ENCODE measurements around the gene MLIP. TPM values are rescaled to one million over a fixed set of nuclear protein-coding genes. Genes with fewer than 3 reads are reported as not detected.

The MLIP gene
- total and polyA plus RNA-seq, 2 donors: 0.98 to 4.4 TPM

GRCh38 chr6:54085047-54085446 is 26.2 kb upstream of the MLIP start:
- H3K36me3 ChIP-seq (ENCODE audit: insufficient read depth): no peaks in the 10 kb centered on the region
- H3K4me3 ChIP-seq (ENCODE audit: low read depth, low read length): no peak overlapping the region
- no peaks in the 10 kb centered on the region for H3K4me1 ChIP-seq (ENCODE audit: insufficient read depth)
- no peak for DNase-seq (ENCODE audit: extremely low spot score)
- 29% methylated on average over 2 of the region's 2 CpGs for WGBS
- H3K27ac ChIP-seq (ENCODE audit: low read depth): no peak overlapping the region

DNA sequence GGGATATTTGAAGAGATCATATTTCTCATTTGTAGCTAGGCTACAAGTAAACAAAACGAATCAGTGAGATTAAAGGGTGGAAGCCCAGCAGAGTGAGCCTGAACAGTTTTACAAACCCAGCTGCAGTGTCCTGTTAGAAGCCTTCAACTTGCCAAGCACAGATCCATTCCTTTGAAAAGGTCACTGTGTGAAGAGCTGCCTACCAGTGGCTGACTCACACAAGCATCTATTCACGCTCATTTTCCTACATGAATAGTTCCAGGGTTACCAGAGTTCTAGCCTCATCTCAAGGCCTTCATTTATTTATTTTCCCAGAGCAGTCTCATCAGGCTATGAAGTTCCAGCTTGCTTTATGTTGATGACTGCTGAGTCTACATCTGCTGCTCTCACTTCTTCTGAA is 25.7 kb upstream of the MLIP start:
- no peak for DNase-seq (ENCODE audit: extremely low spot score)
- no peak overlapping the region for H3K27ac ChIP-seq (ENCODE audit: low read depth)
- no peaks in the 10 kb centered on the region for H3K4me1 ChIP-seq (ENCODE audit: insufficient read depth)
- WGBS: 15% methylated on average over 2 of the region's 2 CpGs
- no peak overlapping the region for H3K4me3 ChIP-seq (ENCODE audit: low read depth, low read length)
- H3K36me3 ChIP-seq (ENCODE audit: insufficient read depth): no peaks in the 10 kb centered on the region

DNA sequence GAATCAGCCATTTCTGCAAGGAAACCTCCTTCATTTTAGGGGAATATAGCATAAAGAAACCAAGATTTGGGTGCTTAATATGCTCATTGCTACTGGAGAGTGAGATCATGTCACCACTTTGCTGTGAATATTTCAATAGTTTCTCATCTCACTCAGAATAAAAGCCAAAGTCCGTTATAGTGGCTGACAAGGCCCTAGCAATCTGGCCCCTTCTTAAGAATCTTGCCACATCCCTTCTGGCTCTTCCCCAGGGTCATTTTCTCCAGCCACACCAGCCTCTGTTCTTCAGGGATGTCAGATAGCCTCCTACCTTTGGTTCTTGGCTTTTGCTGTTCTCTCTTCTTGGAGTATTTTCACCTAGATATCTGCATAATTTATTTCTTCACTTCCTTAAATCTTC is 24.8 kb upstream of the MLIP start:
- WGBS: 67% methylated on average over 1 of the region's 1 CpG

DNA sequence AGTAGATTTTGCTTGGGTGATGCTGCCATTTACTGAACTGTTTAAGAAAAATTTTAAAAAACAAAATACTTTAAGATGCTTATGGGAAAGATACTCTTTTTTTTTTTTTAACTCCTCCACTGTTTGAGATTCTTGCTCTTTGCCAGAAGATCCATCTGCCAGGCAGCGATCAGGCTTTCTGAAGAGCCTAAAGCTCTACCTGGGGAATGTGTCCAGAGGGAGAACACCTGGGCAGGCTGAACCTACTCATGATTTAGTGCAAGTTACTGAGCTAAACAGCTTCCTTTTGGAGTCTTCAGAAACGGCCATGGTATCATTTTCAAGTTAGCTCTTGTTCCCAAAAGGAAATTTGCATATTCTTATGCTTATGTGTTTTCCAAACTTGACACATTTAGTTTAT is 23.5 kb upstream of the MLIP start:
- H3K4me1 ChIP-seq (ENCODE audit: insufficient read depth): no peaks in the 10 kb centered on the region
- H3K4me3 ChIP-seq (ENCODE audit: low read depth, low read length): no peak overlapping the region
- 83% methylated on average over 2 of the region's 2 CpGs for WGBS
- no peak overlapping the region for H3K27ac ChIP-seq (ENCODE audit: low read depth)
- DNase-seq (ENCODE audit: extremely low spot score): no peak
- H3K36me3 ChIP-seq (ENCODE audit: insufficient read depth): no peaks in the 10 kb centered on the region

More for the DNA sequence above, 24.8 kb upstream of the MLIP start:
- no peaks in the 10 kb centered on the region for H3K4me1 ChIP-seq (ENCODE audit: insufficient read depth)
- DNase-seq (ENCODE audit: extremely low spot score): no peak
- H3K27ac ChIP-seq (ENCODE audit: low read depth): no peak overlapping the region
- H3K36me3 ChIP-seq (ENCODE audit: insufficient read depth): no peaks in the 10 kb centered on the region
- H3K4me3 ChIP-seq (ENCODE audit: low read depth, low read length): no peak overlapping the region

DNA sequence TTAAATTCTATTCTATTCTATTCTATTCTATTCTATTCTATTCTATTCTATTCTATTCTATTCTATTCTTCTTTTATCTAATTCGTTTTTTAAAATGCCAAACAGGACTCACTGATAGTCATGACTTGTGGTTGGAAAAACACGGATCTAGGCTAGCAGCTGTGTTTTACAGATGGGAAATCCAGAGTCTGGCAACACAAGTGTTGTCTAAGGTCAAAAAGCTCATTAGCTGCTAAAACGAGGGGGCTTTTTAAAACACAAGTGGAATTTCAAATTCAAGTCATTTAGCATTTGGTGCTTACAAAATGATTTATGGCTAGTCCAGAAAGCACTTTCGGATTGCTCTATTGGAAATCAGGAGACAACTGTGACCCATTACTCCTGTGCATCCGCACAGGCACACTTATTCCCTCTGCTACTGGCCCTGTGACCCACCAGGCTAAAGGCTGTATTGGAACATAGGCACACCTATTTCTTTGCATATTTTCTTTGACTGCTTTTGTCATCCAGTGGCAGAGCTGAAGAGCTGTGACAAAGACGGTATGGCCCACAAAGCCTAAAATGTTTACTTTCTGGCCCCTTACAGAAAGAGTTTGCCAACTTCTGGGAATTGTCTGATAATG is 17.8 kb upstream of the MLIP start:
- 71% methylated on average over 6 of the region's 6 CpGs for WGBS
- Histone ChIP-seq H3K4me1 (ENCODE audit: insufficient read depth) (no peaks in the 10 kb centered on the region), H3K4me3 (ENCODE audit: low read depth, low read length) (no peak overlapping the region), H3K36me3 (ENCODE audit: insufficient read depth) (no peaks in the 10 kb centered on the region), H3K27ac (ENCODE audit: low read depth) (no peak overlapping the region)
- no peak for DNase-seq (ENCODE audit: extremely low spot score)

DNA sequence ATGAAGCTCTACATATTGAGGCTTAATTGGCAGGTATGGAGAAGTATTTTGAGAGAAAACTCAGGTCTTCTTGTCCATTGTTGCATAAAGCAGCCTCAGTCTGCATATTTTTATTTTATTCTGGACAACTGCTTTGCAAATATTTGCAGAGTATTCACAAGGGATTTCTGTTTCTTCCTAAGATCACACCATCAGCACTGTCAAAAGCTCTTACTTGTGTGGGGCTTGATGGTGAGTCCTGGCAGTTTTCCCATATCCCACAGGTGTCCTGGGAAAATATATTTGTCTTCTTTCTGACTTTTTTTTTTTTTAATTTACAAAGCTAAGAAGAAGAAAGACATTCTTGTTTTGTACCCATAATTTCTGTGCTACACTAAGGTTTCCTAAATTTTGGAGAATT is 16.9 kb upstream of the MLIP start:
- H3K36me3 ChIP-seq (ENCODE audit: insufficient read depth): no peaks in the 10 kb centered on the region
- no peak overlapping the region for H3K27ac ChIP-seq (ENCODE audit: low read depth)
- no peak overlapping the region for H3K4me3 ChIP-seq (ENCODE audit: low read depth, low read length)
- H3K4me1 ChIP-seq (ENCODE audit: insufficient read depth): no peaks in the 10 kb centered on the region
- DNase-seq (ENCODE audit: extremely low spot score): no peak

DNA sequence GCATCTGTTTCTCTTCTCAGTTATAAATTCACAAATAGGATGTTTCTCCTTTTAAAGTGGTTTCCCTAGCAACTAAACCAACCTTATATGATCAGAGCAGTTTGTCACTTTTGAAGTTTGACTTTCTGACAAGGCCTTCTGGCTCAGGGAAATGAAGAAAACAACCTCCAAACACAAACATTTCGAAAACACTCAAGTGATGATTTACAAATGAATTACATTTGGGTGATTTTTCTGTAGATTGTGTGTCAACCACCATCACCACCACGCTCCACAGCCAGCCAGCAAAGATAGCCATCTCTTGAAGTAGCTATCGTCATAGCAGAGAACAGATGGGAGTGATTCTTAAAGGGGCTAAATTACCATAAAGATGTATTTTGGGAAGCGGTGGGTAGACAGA is 16.5 kb upstream of the MLIP start:
- Histone ChIP-seq H3K27ac (ENCODE audit: low read depth) (no peak overlapping the region), H3K4me3 (ENCODE audit: low read depth, low read length) (no peak overlapping the region), H3K4me1 (ENCODE audit: insufficient read depth) (no peaks in the 10 kb centered on the region), H3K36me3 (ENCODE audit: insufficient read depth) (no peaks in the 10 kb centered on the region)
- 76% methylated on average over 4 of the region's 4 CpGs for WGBS
- DNase-seq (ENCODE audit: extremely low spot score): no peak

DNA sequence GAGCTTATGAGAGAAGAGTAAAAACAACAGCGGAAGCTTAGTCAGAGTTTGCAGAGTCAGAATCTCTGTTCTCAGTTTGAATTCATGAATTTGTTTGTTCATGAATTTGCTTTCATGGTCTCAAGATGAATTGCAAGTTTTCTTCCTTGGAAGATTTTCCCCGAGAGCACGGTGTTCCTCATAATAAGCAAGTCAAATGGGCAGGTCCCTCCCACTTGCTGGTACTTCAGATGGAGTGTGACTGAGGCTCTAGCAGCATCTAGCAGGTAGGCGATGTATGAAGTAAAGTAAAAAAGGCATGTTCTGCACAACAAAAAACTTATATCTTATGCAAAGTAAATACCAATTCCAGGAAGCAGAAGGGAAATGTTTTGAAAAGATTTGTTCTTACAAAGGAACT is 15.5 kb upstream of the MLIP start:
- 92% methylated on average over 4 of the region's 4 CpGs for WGBS
- H3K4me1 ChIP-seq (ENCODE audit: insufficient read depth): no peaks in the 10 kb centered on the region
- H3K27ac ChIP-seq (ENCODE audit: low read depth): no peak overlapping the region
- no peaks in the 10 kb centered on the region for H3K36me3 ChIP-seq (ENCODE audit: insufficient read depth)
- no peak overlapping the region for H3K4me3 ChIP-seq (ENCODE audit: low read depth, low read length)
- DNase-seq (ENCODE audit: extremely low spot score): no peak

GRCh38 chr6:54096811-54097210 is 14.4 kb upstream of the MLIP start:
- Histone ChIP-seq H3K4me1 (ENCODE audit: insufficient read depth) (no peaks in the 10 kb centered on the region), H3K36me3 (ENCODE audit: insufficient read depth) (no peaks in the 10 kb centered on the region), H3K4me3 (ENCODE audit: low read depth, low read length) (no peak overlapping the region), H3K27ac (ENCODE audit: low read depth) (no peak overlapping the region)
- WGBS: 95% methylated on average over 3 of the region's 3 CpGs
- DNase-seq (ENCODE audit: extremely low spot score): no peak

DNA sequence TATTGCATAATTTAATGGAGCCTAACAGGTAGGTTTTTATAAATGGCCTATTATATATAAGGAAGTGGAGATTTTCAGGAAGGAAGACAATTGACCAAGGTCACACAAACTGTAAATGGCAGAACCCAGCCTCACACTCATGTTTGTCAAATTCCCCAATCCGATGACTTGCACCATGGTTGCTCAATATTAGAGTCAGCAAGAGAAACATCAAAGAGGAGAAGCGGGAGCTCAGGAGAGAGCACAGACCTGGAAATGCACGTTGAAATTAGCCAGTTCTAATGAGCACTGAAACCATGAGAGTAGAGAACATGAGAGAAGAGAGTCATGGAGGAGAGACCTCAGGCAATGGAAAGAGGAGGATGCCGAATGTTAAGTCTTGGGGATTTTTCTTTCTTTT is 13.5 kb upstream of the MLIP start:
- Histone ChIP-seq H3K36me3 (ENCODE audit: insufficient read depth) (no peaks in the 10 kb centered on the region), H3K27ac (ENCODE audit: low read depth) (no peak overlapping the region), H3K4me1 (ENCODE audit: insufficient read depth) (no peaks in the 10 kb centered on the region), H3K4me3 (ENCODE audit: low read depth, low read length) (no peak overlapping the region)
- 83% methylated on average over 4 of the region's 4 CpGs for WGBS
- no peak for DNase-seq (ENCODE audit: extremely low spot score)

GRCh38 chr6:54098450-54099044 is 12.7 kb upstream of the MLIP start:
- 85% methylated on average over 6 of the region's 6 CpGs for WGBS
- no peaks in the 10 kb centered on the region for H3K4me1 ChIP-seq (ENCODE audit: insufficient read depth)
- no peak overlapping the region for H3K4me3 ChIP-seq (ENCODE audit: low read depth, low read length)
- H3K27ac ChIP-seq (ENCODE audit: low read depth): no peak overlapping the region
- H3K36me3 ChIP-seq (ENCODE audit: insufficient read depth): no peaks in the 10 kb centered on the region
- DNase-seq (ENCODE audit: extremely low spot score): no peak

DNA sequence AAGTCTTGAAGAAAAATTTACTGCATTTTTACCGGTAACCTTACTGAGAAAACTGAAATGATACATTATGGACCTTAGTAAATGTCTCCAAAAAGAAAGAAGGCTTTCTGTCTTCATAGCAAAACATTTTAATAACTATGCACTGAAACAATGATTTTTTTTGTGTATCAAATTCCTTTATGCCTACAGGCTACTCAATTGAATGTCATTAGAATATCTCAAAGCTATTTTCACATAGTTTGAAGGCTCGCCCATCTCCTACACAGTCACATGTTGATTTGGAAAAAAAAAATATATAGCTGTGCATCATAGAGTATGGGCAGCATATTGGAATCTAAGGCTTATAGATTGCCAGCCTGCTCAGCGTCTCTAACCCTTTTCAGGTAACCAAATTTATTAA is 12.0 kb upstream of the MLIP start:
- no peaks in the 10 kb centered on the region for H3K36me3 ChIP-seq (ENCODE audit: insufficient read depth)

DNA sequence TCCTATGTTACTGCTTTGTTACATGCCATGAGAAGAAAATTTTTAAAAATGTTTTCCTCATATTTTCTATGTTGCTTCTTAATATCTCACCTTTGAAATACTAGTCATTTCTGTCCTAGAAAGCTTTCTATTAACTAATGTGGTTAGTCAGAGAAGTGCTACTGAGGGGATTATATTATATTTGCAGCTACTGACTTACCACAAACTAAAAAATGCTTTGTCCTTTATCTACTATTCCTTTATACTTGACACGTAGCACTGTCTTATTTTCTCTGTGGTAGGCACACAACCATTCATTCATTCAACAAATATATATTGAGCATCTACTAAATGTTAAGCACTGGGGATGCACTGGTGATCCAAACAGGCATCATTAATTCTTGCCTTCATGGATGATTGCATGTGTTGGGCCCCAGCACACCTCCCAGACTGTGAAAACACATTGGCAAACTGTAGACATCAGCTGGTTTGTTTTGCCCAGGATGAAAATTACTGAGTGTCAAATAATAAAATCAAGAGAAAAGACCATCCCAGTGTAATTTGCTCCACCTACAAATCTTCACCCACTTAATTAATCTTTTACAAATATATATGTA is 10.7 kb upstream of the MLIP start:
- no peak for DNase-seq (ENCODE audit: extremely low spot score)
- H3K27ac ChIP-seq (ENCODE audit: low read depth): no peak overlapping the region
- H3K4me3 ChIP-seq (ENCODE audit: low read depth, low read length): no peak overlapping the region
- no peaks in the 10 kb centered on the region for H3K36me3 ChIP-seq (ENCODE audit: insufficient read depth)
- H3K4me1 ChIP-seq (ENCODE audit: insufficient read depth): no peaks in the 10 kb centered on the region
- 87% methylated on average over 1 of the region's 1 CpG for WGBS

More for the DNA sequence above, 12.0 kb upstream of the MLIP start:
- H3K4me3 ChIP-seq (ENCODE audit: low read depth, low read length): no peak overlapping the region
- DNase-seq (ENCODE audit: extremely low spot score): no peak
- no peaks in the 10 kb centered on the region for H3K4me1 ChIP-seq (ENCODE audit: insufficient read depth)
- no peak overlapping the region for H3K27ac ChIP-seq (ENCODE audit: low read depth)
- WGBS: 85% methylated on average over 3 of the region's 3 CpGs

- Histone ChIP-seq H3K36me3 (ENCODE audit: insufficient read depth) (no peaks in the 10 kb centered on the region), H3K4me3 (ENCODE audit: low read depth, low read length) (no peak overlapping the region), H3K4me1 (ENCODE audit: insufficient read depth) (no peaks in the 10 kb centered on the region), H3K27ac (ENCODE audit: low read depth) (no peak overlapping the region)
- 22% methylated on average over 1 of the region's 1 CpG for WGBS
- DNase-seq (ENCODE audit: extremely low spot score): no peak
These were observed 9.0 kb upstream of the MLIP start for GRCh38 chr6:54102238-54102637.
